SK-N-SH (cell line): ENCODE results near the gene USP34. TPM values are rescaled to one million over a fixed set of nuclear protein-coding genes. Genes with fewer than 3 reads are reported as not detected.

Experiments
- CTCF ChIA-PET: fragments of 300-600, 350-600 bp; formaldehyde crosslinking; extraction: SDS; loops from one replicate; lab custom pipeline; 2021; lab: Yijun Ruan, JAX
- POLR2A ChIA-PET: fragments of 350-600 bp; sonication (Branson Sonifier 250); formaldehyde crosslinking; extraction: SDS; loops from one replicate; lab custom pipeline; 2020; ENCODE audit warnings: antibody characterized with exemption, inconsistent platforms; lab: Yijun Ruan, JAX
- DNase-seq: peaks from one replicate; pipeline ENCODE4 v3.0.0; 2012
- H2AFZ ChIP-seq: fragments of 200-600 bp; sonication (generic); 2 replicates; pipeline ENCODE4 v1.8.1; 2016; ENCODE audit warnings: antibody characterized with exemption, mild to moderate bottlenecking, low read depth
- H3F3A ChIP-seq: fragments of 200-600 bp; sonication (generic); replicated peaks from 2 replicates; pipeline ENCODE3; 2016; ENCODE audit warnings: antibody characterized with exemption, mild to moderate bottlenecking; ENCODE audit not compliant: insufficient read depth
- H3K27ac ChIP-seq, 2 experiments: fragments of 200-500 bp in 1 of 2; fragments of 200-600 bp in 1 of 2; sonication (Bioruptor generic) in 1 of 2; sonication (generic), shearing (Covaris generic) in 1 of 2; 2 replicates each; pipeline versions ENCODE4 v1.5.1 to v1.6.1; 2014 to 2016; ENCODE audit warnings: low read depth in 2 of 2, inconsistent platforms in 1 of 2, low read length in 1 of 2, mild to moderate bottlenecking in 1 of 2, mixed read lengths in 1 of 2
- H3K27me3 ChIP-seq: fragments of 200-600 bp; sonication (generic), shearing (Covaris generic); 2 replicates; pipeline ENCODE4 v1.6.1; 2016; ENCODE audit warnings: mixed run types; ENCODE audit not compliant: insufficient read depth
- H3K36me3 ChIP-seq, 2 experiments: fragments of 200-500 bp in 1 of 2; fragments of 200-600 bp in 1 of 2; sonication (Bioruptor generic) in 1 of 2; sonication (generic) in 1 of 2; replicated peaks in 1 of 2; 2 replicates each; pipeline versions ENCODE3 to v1.5.1; 2014 to 2016; ENCODE audit warnings: low read length in 1 of 2, mild to moderate bottlenecking in 1 of 2; ENCODE audit not compliant: insufficient read depth in 2 of 2, control insufficient read depth in 1 of 2
- H3K4me1 ChIP-seq, 2 experiments: fragments of 200-500 bp in 1 of 2; fragments of 200-600 bp in 1 of 2; sonication (Bioruptor generic) in 1 of 2; sonication (generic), shearing (Covaris generic) in 1 of 2; 2 replicates each; pipeline versions ENCODE4 v1.5.1 to v1.6.1; 2014 to 2016; ENCODE audit warnings: low read depth in 1 of 2, low read length in 1 of 2, mixed run types in 1 of 2; ENCODE audit not compliant: insufficient read depth in 2 of 2, control insufficient read depth in 1 of 2
- H3K4me2 ChIP-seq: fragments of 200-600 bp; sonication (generic), shearing (Covaris generic); 2 replicates; pipeline ENCODE4 v1.6.1; 2017; ENCODE audit warnings: mixed run types
- H3K4me3 ChIP-seq, 2 experiments: fragments of 200-500 bp in 1 of 2; fragments of 200-600 bp in 1 of 2; sonication (Bioruptor generic) in 1 of 2; sonication (generic), shearing (Covaris generic) in 1 of 2; 2 replicates each; pipeline versions ENCODE4 v1.5.1 to v1.8.1; 2014 to 2016; ENCODE audit warnings: low read depth in 2 of 2, inconsistent platforms in 1 of 2, low read length in 1 of 2, mild to moderate bottlenecking in 1 of 2, mixed read lengths in 1 of 2, moderate library complexity in 1 of 2
- H3K79me2 ChIP-seq: fragments of 200-600 bp; sonication (generic); 2 replicates; pipeline ENCODE4 v1.8.1; 2017; ENCODE audit warnings: mild to moderate bottlenecking; ENCODE audit not compliant: insufficient read depth
- H3K9ac ChIP-seq: fragments of 200-600 bp; sonication (generic); 2 replicates; pipeline ENCODE4 v1.6.1; 2017; ENCODE audit warnings: mixed run types
- H3K9me2 ChIP-seq: fragments of 200-600 bp; sonication (generic); 2 replicates; pipeline ENCODE4 v1.6.1; 2017; ENCODE audit warnings: mixed run types
- H3K9me3 ChIP-seq: fragments of 200-600 bp; sonication (generic); 2 replicates; pipeline ENCODE4 v1.6.1; 2017; ENCODE audit warnings: mixed run types, mild to moderate bottlenecking, moderate library complexity
- H4K20me1 ChIP-seq: fragments of 200-600 bp; sonication (generic); 2 replicates; pipeline ENCODE4 v1.6.1; 2017; ENCODE audit warnings: mild to moderate bottlenecking, mixed run types; ENCODE audit not compliant: insufficient read depth
- CHD2 ChIP-seq: fragments of 150-350 bp; IDR thresholded peaks from 2 replicates; pipeline ENCODE4 v1.6.1; 2018; ENCODE audit warnings: low read length; ENCODE audit not compliant: partially characterized antibody
- ELF1 ChIP-seq: IDR thresholded peaks from 2 replicates; pipeline ENCODE4 v1.4.0; 2012
- EZH2phosphoT487 ChIP-seq: fragments of 200-600 bp; sonication (generic); IDR thresholded peaks from 2 replicates; pipeline ENCODE4 v1.6.1; 2017; ENCODE audit warnings: low read depth, mixed run types, mild to moderate bottlenecking, antibody characterized with exemption, moderate library complexity, borderline replicate concordance
- FOSL2 ChIP-seq: IDR thresholded peaks from 2 replicates; pipeline ENCODE4 v1.4.0; 2012; ENCODE audit warnings: low read depth, mild to moderate bottlenecking, moderate library complexity, borderline replicate concordance
- GABPA ChIP-seq: IDR thresholded peaks from 2 replicates; pipeline ENCODE4 v1.4.0; 2012; ENCODE audit warnings: low read depth, mild to moderate bottlenecking
- MXI1 ChIP-seq: IDR thresholded peaks from 2 replicates; pipeline ENCODE4 v1.6.1; 2012; ENCODE audit warnings: mild to moderate bottlenecking, low read depth, low read length, improper control_type of control experiment
- NRF1 ChIP-seq: IDR thresholded peaks from 2 replicates; pipeline ENCODE4 v1.6.1; 2012; ENCODE audit warnings: low read depth, mild to moderate bottlenecking, low read length
- REST ChIP-seq: IDR thresholded peaks from 2 replicates; pipeline ENCODE4 v1.6.1; 2012; ENCODE audit warnings: mild to moderate bottlenecking, low read depth, low read length, moderate library complexity
- RFX5 ChIP-seq: IDR thresholded peaks from 2 replicates; pipeline ENCODE4 v1.6.1; 2012; ENCODE audit warnings: mild to moderate bottlenecking, improper control_type of control experiment, low read length
- SIN3A ChIP-seq: IDR thresholded peaks from 2 replicates; pipeline ENCODE4 v1.6.1; 2012; ENCODE audit warnings: low read depth, mild to moderate bottlenecking, low read length, moderate library complexity, borderline replicate concordance
- SMC3 ChIP-seq: IDR thresholded peaks from 2 replicates; pipeline ENCODE4 v1.6.1; 2012; ENCODE audit warnings: low read depth, low read length, improper control_type of control experiment
- TCF12 ChIP-seq: IDR thresholded peaks from 2 replicates; pipeline ENCODE4 v1.4.0; 2012
- TEAD4 ChIP-seq: IDR thresholded peaks from 2 replicates; pipeline ENCODE4 v1.4.0; 2012; ENCODE audit warnings: mild to moderate bottlenecking, borderline replicate concordance; ENCODE audit not compliant: insufficient read depth
- WGBS: methylation state at CpG from one replicate; pipeline ENCODE4 v1.1.6; 2017; ENCODE audit warnings: low lambda C conversion rate; 5-methylcytosine and 5-hydroxymethylcytosine counted together
- polyA plus RNA-seq, 3 experiments: library from polyadenylated mRNA; depleted of rRNA; stranded (reverse); fragments of >200 nt; gene quantifications; 2 replicates each; pipeline ENCODE4 v1.2.3, GENCODE V29; 2012
- TF ChIP-seq, protein P1 (sequence below): IDR thresholded peaks from 2 replicates; pipeline ENCODE4 v1.4.0; 2012; ENCODE audit warnings: low read depth
- TF ChIP-seq, protein P2 (sequence below): IDR thresholded peaks from 2 replicates; pipeline ENCODE4 v1.4.0; 2012; ENCODE audit warnings: low read depth, borderline replicate concordance

The USP34 gene
- polyA plus RNA-seq, 1 of the 3 experiments (the other 2 are of a cell fraction): 31.4 TPM

GRCh38 chr2:61184263-61184662 lies 286.6 kb downstream of the USP34 start:
- Histone ChIP-seq H3K79me2 (peaks cover 36% of the 10 kb centered on the region; the same call in 1 of the 2 replicates), H4K20me1 (no peaks in the 10 kb centered on the region), H3K4me2 (no peak overlapping the region), H3K9me2 (no peaks in the 10 kb centered on the region), H3K4me1 (peaks cover 27 to 31% of the 10 kb centered on the region in 2 experiments), H2AFZ (no peak overlapping the region), H3K9ac (no peak overlapping the region), H3K27me3 (no peaks in the 10 kb centered on the region), H3K9me3 (no peaks in the 10 kb centered on the region), H3K27ac (no peak overlapping the region)
- ChIA-PET POLR2A (no interaction called here), CTCF (interaction anchor here (1.0 kb wide), 1 partner anchor 43 kb away, joined by 3 read pairs; no protein-coding TSS in a partner anchor)
- no peak for TF ChIP-seq TCF12
- TF ChIP-seq SIN3A: no peak
- TF ChIP-seq, protein P1, sequence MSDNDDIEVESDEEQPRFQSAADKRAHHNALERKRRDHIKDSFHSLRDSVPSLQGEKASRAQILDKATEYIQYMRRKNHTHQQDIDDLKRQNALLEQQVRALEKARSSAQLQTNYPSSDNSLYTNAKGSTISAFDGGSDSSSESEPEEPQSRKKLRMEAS: no peak
- no peak for TF ChIP-seq RFX5
- no peak for TF ChIP-seq FOSL2
- TF ChIP-seq TEAD4: no peak
- TF ChIP-seq ELF1: no peak
- no peak for TF ChIP-seq REST
- no peak for TF ChIP-seq NRF1
- TF ChIP-seq SMC3: no peak
- TF ChIP-seq, all 33 proteins: peak for 0
- H3K36me3 ChIP-seq: peaks cover 79% of the 10 kb centered on the region in 2 experiments
- peaks cover 21% of the 10 kb centered on the region for H3F3A ChIP-seq
- no peak overlapping the region for H3K4me3 ChIP-seq
- 97% methylated on average over 3 of the region's 3 CpGs for WGBS
- DNase-seq: no peak

GRCh38 chr2:61183795-61184194 lies 287.1 kb downstream of the USP34 start:
- peaks cover 21% of the 10 kb centered on the region for H3F3A ChIP-seq
- H3K27ac ChIP-seq: no peak overlapping the region
- TF ChIP-seq, protein P2, sequence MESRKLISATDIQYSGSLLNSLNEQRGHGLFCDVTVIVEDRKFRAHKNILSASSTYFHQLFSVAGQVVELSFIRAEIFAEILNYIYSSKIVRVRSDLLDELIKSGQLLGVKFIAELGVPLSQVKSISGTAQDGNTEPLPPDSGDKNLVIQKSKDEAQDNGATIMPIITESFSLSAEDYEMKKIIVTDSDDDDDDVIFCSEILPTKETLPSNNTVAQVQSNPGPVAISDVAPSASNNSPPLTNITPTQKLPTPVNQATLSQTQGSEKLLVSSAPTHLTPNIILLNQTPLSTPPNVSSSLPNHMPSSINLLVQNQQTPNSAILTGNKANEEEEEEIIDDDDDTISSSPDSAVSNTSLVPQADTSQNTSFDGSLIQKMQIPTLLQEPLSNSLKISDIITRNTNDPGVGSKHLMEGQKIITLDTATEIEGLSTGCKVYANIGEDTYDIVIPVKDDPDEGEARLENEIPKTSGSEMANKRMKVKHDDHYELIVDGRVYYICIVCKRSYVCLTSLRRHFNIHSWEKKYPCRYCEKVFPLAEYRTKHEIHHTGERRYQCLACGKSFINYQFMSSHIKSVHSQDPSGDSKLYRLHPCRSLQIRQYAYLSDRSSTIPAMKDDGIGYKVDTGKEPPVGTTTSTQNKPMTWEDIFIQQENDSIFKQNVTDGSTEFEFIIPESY: no peak
- TF ChIP-seq SIN3A (no peak), EZH2phosphoT487 (no peak), CHD2 (no peak), MXI1 (no peak), GABPA (no peak)
- no peak overlapping the region for H3K9ac ChIP-seq
- DNase-seq: no peak
- no peaks in the 10 kb centered on the region for H3K9me3 ChIP-seq
- no peak overlapping the region for H3K4me2 ChIP-seq
- POLR2A ChIA-PET: no interaction called here
- no peak overlapping the region for H3K4me3 ChIP-seq
- H3K79me2 ChIP-seq: peaks cover 41% of the 10 kb centered on the region; the same call in 1 of the 2 replicates
- no peaks in the 10 kb centered on the region for H4K20me1 ChIP-seq
- H2AFZ ChIP-seq: no peak overlapping the region
- WGBS: 96% methylated on average over 3 of the region's 3 CpGs
- H3K36me3 ChIP-seq: peaks cover 74 to 75% of the 10 kb centered on the region in 2 experiments
- CTCF ChIA-PET: no interaction called here
- no peaks in the 10 kb centered on the region for H3K9me2 ChIP-seq
- H3K4me1 ChIP-seq: peaks cover 31 to 36% of the 10 kb centered on the region in 2 experiments
- H3K27me3 ChIP-seq: no peaks in the 10 kb centered on the region
